Measurements from ENCODE around the gene TRAPPC2.

DNA sequence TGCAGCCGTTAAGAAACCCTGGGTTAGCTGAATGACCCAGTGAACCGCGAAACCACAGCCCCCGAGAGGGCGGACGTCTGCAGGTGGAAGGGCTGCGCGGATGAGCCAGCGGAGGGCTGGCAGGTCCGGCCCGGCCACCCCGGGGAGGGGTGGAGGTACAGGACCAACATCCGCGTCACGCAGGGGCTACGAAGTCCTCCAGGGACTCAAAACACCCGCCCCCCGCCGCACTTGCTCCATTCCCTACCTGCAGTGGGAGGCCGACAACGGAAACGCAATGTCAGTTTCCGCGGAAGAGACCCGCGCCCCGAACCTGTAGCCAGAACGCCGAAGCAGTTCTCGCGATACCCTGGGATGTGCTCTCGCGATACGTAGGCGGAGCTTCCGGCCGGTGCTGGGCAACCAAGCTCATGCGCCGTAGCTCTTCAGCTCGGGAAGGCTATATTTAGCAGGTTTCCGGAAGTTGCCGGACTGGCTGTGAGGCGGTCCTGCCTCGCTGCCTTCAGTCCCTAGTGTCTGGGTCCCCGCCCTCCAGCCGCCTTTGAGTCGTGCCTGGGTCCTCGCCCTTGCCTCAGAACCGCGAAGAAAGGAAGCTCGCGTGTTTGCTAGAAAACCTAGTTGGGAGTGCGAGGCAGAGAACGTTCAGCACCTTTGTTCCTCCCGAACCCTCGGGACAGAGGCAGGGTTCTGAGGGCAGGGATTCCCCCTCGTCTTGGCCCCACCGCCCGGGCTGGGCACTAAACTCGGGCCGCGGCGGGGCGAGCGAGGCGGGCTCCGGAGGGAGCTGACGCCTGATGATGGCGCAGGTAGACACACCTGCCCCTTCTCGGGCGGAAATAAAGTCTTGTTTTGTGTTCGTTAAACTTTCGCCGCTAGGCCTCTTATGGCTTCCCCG lies at the start of gene TRAPPC2, which contains the start of gene OFD1:
- TF ChIP-seq, protein P1, sequence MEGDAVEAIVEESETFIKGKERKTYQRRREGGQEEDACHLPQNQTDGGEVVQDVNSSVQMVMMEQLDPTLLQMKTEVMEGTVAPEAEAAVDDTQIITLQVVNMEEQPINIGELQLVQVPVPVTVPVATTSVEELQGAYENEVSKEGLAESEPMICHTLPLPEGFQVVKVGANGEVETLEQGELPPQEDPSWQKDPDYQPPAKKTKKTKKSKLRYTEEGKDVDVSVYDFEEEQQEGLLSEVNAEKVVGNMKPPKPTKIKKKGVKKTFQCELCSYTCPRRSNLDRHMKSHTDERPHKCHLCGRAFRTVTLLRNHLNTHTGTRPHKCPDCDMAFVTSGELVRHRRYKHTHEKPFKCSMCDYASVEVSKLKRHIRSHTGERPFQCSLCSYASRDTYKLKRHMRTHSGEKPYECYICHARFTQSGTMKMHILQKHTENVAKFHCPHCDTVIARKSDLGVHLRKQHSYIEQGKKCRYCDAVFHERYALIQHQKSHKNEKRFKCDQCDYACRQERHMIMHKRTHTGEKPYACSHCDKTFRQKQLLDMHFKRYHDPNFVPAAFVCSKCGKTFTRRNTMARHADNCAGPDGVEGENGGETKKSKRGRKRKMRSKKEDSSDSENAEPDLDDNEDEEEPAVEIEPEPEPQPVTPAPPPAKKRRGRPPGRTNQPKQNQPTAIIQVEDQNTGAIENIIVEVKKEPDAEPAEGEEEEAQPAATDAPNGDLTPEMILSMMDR (IDR thresholded peaks at IDR 0.05) = no peak
- TF ChIP-seq POLR2A (IDR thresholded peaks at IDR 0.05) = peak; percentile 82 to 95

All from adrenal gland (tissue), 5 donors.